ENCODE data around the gene CLN6. TPM values are rescaled to one million over a fixed set of nuclear protein-coding genes. Genes with fewer than 3 reads are reported as not detected.
"Not testable (repeated sequence)": the region's sequence is repeated elsewhere in the genome, so short reads cannot be mapped to it uniquely, and the experiment has no call there.

CLN6 gene
- total and polyA plus RNA-seq, 2 experiments from 2014 or later = 3.8 to 17.4 TPM

DNA sequence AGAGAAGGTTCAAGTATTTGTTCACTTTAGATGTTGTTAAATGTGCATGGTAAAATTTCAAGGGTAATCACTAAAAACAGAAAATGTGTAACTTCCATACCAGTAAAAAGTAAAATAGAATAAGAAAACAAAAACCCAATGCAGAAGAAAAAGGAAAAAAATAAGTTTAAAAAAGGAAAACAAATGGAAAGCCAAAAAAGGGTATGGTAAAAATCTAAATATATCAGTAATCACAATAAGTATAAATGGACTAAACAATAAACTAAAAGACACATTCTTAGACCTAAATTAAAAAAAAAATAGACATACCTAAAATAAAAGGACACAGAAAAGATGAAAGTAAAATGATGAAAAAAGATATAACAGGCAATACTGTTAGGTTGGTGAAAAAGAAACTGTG is 9.5 kb upstream of the CLN6 start:
- TF ChIP-seq EZH2phosphoT487 (IDR thresholded peaks at IDR 0.05; ENCODE audit: insufficient read depth, low read depth) (no peak), EZH2 (IDR thresholded peaks at IDR 0.05; ENCODE audit: insufficient read depth, poor library complexity, severe bottlenecking) (no peak)
- H3K4me2 ChIP-seq (ENCODE audit: unreplicated experiment) = no peak overlapping the region
- no peak overlapping the region for H3K27ac ChIP-seq
- H2AFZ ChIP-seq = no peak overlapping the region
- H3K9me2 ChIP-seq (ENCODE audit: insufficient read depth) = no peaks in the 10 kb centered on the region
- no peaks in the 10 kb centered on the region for H3K4me1 ChIP-seq (ENCODE audit: insufficient read depth)
- H3K9ac ChIP-seq = no peak overlapping the region
- H3K36me3 ChIP-seq (ENCODE audit: low read depth) = no peaks in the 10 kb centered on the region
- DNase-seq = no peak
- no peaks in the 10 kb centered on the region for H4K20me1 ChIP-seq (ENCODE audit: insufficient read depth)
- H3K79me2 ChIP-seq (ENCODE audit: insufficient read depth) = no peaks in the 10 kb centered on the region
- H3K4me3 ChIP-seq = no peak overlapping the region
- no peaks in the 10 kb centered on the region for H3F3A ChIP-seq (ENCODE audit: insufficient read depth)
- no peaks in the 10 kb centered on the region for H3K27me3 ChIP-seq (replicated peaks; ENCODE audit: insufficient read depth)
- in situ Hi-C loops (cut with MboI) = no loop called here
- no peaks in the 10 kb centered on the region for H3K9me3 ChIP-seq (ENCODE audit: low read depth)

DNA sequence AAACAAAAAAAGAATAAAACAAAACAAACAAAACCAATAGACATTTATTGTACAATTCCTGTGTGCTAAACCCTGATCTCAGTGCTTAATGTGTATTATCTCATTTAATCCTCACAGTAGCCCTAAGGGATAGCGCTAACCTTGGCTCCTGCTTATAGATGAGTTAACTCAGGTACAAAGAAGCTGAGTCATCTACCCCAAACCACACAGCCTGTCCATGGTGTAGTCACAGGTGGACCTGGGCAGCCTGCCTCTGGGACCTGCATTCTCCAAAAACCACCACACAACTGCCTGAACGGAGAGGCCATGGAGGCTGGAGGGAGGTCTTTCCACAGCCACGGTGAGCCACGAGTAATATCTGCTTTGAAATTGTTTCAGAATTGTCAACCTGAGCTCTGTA is 5.5 kb upstream of the CLN6 start:
- H3F3A ChIP-seq (ENCODE audit: insufficient read depth) = no peaks in the 10 kb centered on the region
- no peaks in the 10 kb centered on the region for H3K4me1 ChIP-seq (ENCODE audit: insufficient read depth)
- 61 to 67% methylated on average over 4 of the region's 4 CpGs for WGBS, 2 experiments (ENCODE audit: low coverage in 1 of 2, low lambda C conversion rate in 2 of 2, missing lambda C conversion rate in 2 of 2)
- no peaks in the 10 kb centered on the region for H4K20me1 ChIP-seq (ENCODE audit: insufficient read depth)
- no peaks in the 10 kb centered on the region for H3K9me3 ChIP-seq (ENCODE audit: low read depth)
- no peak overlapping the region for H2AFZ ChIP-seq
- no peaks in the 10 kb centered on the region for H3K27me3 ChIP-seq (replicated peaks; ENCODE audit: insufficient read depth)
- DNase-seq = no peak
- H3K4me2 ChIP-seq (ENCODE audit: unreplicated experiment) = no peak overlapping the region
- no peaks in the 10 kb centered on the region for H3K36me3 ChIP-seq (ENCODE audit: low read depth)
- no peaks in the 10 kb centered on the region for H3K9me2 ChIP-seq (ENCODE audit: insufficient read depth)
- TF ChIP-seq EZH2phosphoT487 (IDR thresholded peaks at IDR 0.05; ENCODE audit: insufficient read depth, low read depth) (no peak), EZH2 (IDR thresholded peaks at IDR 0.05; ENCODE audit: insufficient read depth, poor library complexity, severe bottlenecking) (no peak)
- no peaks in the 10 kb centered on the region for H3K79me2 ChIP-seq (ENCODE audit: insufficient read depth)
- H3K4me3 ChIP-seq = no peak overlapping the region
- in situ Hi-C loops (cut with MboI) = no loop called here
- no peak overlapping the region for H3K9ac ChIP-seq
- no peak overlapping the region for H3K27ac ChIP-seq

DNA sequence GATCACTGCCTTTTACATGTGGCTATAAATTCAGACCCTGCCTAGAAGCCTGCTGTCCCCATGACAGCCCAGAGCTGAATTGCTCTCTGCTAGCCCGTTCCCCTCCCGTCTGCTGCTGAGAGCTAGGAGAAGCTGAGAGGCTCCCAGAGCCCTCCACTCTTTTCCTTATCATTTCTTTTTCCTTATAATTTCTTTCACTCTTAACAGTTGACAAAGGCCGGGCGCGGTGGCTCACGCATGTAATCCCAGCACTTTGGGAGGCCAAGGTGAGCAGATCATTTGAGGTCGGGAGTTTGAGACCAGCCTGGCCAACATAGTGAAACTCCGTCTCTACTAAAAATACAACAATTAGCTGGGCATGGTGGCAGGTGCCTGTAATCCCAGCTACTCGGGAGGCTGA is 5.0 kb upstream of the CLN6 start:
- H2AFZ ChIP-seq; H3K79me2 ChIP-seq (ENCODE audit: insufficient read depth); H4K20me1 ChIP-seq (ENCODE audit: insufficient read depth); DNase-seq; H3K9me2 ChIP-seq (ENCODE audit: insufficient read depth); H3K27ac ChIP-seq; H3K36me3 ChIP-seq (ENCODE audit: low read depth); H3K4me1 ChIP-seq (ENCODE audit: insufficient read depth); H3K9ac ChIP-seq; H3K27me3 ChIP-seq (replicated peaks; ENCODE audit: insufficient read depth); in situ Hi-C loops (cut with MboI); H3F3A ChIP-seq (ENCODE audit: insufficient read depth); H3K9me3 ChIP-seq (ENCODE audit: low read depth); H3K4me2 ChIP-seq (ENCODE audit: unreplicated experiment); H3K4me3 ChIP-seq: not testable (repeated sequence)
- WGBS, 2 experiments (ENCODE audit: low coverage in 1 of 2, low lambda C conversion rate in 2 of 2, missing lambda C conversion rate in 2 of 2) = 94 to 97% methylated on average over 9 of the region's 9 CpGs

DNA sequence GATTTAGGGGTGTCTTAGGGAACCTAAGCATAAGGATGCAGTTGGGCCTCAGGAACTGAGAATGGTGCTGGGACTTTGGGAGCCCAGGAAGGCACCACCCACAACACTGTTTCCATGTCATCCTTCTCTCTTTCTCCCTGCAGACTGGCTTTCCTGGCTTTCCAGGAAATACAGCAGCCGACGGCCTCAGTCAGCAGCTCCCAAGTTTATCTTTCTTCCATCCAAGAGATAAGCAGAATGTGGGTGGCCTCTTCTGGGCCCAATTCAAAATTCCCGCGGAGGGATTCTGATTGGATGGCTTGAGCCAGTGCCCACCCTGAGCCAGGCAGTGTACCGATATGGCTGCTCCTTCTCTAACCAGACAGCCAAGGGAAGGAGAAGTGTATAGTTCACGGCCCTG is 4.5 kb upstream of the CLN6 start:
- Histone ChIP-seq H3F3A (ENCODE audit: insufficient read depth) (no peaks in the 10 kb centered on the region), H3K9ac (no peak overlapping the region), H3K4me1 (ENCODE audit: insufficient read depth) (no peaks in the 10 kb centered on the region), H3K79me2 (ENCODE audit: insufficient read depth) (peaks cover under 1% of the 10 kb centered on the region), H3K36me3 (ENCODE audit: low read depth) (no peaks in the 10 kb centered on the region), H3K9me2 (ENCODE audit: insufficient read depth) (no peaks in the 10 kb centered on the region), H3K27ac (no peak overlapping the region), H2AFZ (no peak overlapping the region), H4K20me1 (ENCODE audit: insufficient read depth) (no peaks in the 10 kb centered on the region), H3K4me3 (no peak overlapping the region), H3K4me2 (ENCODE audit: unreplicated experiment) (no peak overlapping the region), H3K9me3 (ENCODE audit: low read depth) (no peaks in the 10 kb centered on the region), H3K27me3 (replicated peaks; ENCODE audit: insufficient read depth) (no peaks in the 10 kb centered on the region)
- no peak for DNase-seq
- no peak for TF ChIP-seq EZH2 (IDR thresholded peaks at IDR 0.05; ENCODE audit: insufficient read depth, poor library complexity, severe bottlenecking)
- no peak for TF ChIP-seq EZH2phosphoT487 (IDR thresholded peaks at IDR 0.05; ENCODE audit: insufficient read depth, low read depth)
- WGBS, 2 experiments (ENCODE audit: low coverage in 1 of 2, low lambda C conversion rate in 2 of 2, missing lambda C conversion rate in 2 of 2) = 89 to 90% methylated on average over 6 of the region's 6 CpGs
- in situ Hi-C loops (cut with MboI) = no loop called here

DNA sequence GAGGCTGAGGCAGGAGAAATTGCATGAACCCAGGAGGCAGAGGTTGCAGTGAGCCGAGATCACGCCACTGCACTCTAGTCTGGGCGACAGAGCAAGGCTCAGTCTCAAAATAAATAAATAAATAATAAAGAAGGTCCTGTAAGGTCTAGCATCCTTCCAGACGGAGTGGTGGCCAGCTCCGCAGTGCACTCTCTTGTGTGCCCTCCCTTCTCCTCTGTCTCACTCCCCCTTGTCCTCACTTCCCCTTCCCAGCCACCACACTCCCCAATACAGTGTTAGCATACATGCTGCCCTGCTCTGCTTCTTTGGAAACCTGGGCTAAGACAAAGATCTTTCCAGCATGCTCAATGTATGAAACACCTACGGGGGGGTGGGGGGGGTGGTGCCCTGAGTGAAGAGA is 3.4 kb upstream of the CLN6 start:
- Histone ChIP-seq H4K20me1 (ENCODE audit: insufficient read depth) (no peaks in the 10 kb centered on the region), H3K79me2 (ENCODE audit: insufficient read depth) (peaks cover 12% of the 10 kb centered on the region), H2AFZ (no peak overlapping the region), H3K27ac (no peak overlapping the region), H3K36me3 (ENCODE audit: low read depth) (no peaks in the 10 kb centered on the region), H3K27me3 (replicated peaks; ENCODE audit: insufficient read depth) (no peaks in the 10 kb centered on the region), H3K4me3 (no peak overlapping the region), H3K4me2 (ENCODE audit: unreplicated experiment) (no peak overlapping the region), H3K4me1 (ENCODE audit: insufficient read depth) (peaks cover 6% of the 10 kb centered on the region; the same call in 1 of the 2 replicates), H3K9ac (no peak overlapping the region), H3K9me3 (ENCODE audit: low read depth) (no peaks in the 10 kb centered on the region), H3F3A (ENCODE audit: insufficient read depth) (no peaks in the 10 kb centered on the region), H3K9me2 (ENCODE audit: insufficient read depth) (no peaks in the 10 kb centered on the region)
- TF ChIP-seq EZH2 (IDR thresholded peaks at IDR 0.05; ENCODE audit: insufficient read depth, poor library complexity, severe bottlenecking) (no peak), EZH2phosphoT487 (IDR thresholded peaks at IDR 0.05; ENCODE audit: insufficient read depth, low read depth) (no peak)
- in situ Hi-C loops (cut with MboI) = no loop called here
- 91 to 96% methylated on average over 6 of the region's 6 CpGs for WGBS, 2 experiments (ENCODE audit: low coverage in 1 of 2, low lambda C conversion rate in 2 of 2, missing lambda C conversion rate in 2 of 2)
- DNase-seq = no peak

Data from GM23248 (cell line).